CMK (cell line): ENCODE results near the gene HADHB.
"Not testable (repeated sequence)": the region's sequence is repeated elsewhere in the genome, so short reads cannot be mapped to it uniquely, and the experiment has no call there.

Experiments
- DNase-seq: peaks from one replicate; pipeline ENCODE4 v3.0.0-alpha.2; 2010; ENCODE audit warnings: low read depth

HADHB gene

GRCh38 chr2:26330114-26330549 is 85.4 kb downstream of the HADHB start:
- DNase-seq = peak; percentile 66

GRCh38 chr2:26330604-26331003 is 85.9 kb downstream of the HADHB start:
- DNase-seq = no peak

GRCh38 chr2:26331321-26331720 is 86.6 kb downstream of the HADHB start:
- not testable (repeated sequence) for DNase-seq

- no peak for DNase-seq
Measured at GRCh38 chr2:26333293-26333692, 88.6 kb downstream of the HADHB start.

- DNase-seq = no peak
Measured at GRCh38 chr2:26335231-26335630, 90.5 kb downstream of the HADHB start.

- no peak for DNase-seq
Measured at GRCh38 chr2:26336719-26337118, 92.0 kb downstream of the HADHB start.

- no peak for DNase-seq
Measured at GRCh38 chr2:26337298-26337697, 92.6 kb downstream of the HADHB start.
